Measurements from ENCODE around the gene ECHDC3.

Gene ECHDC3

GRCh38 chr10:11787374-11787773 lies 45.2 kb downstream of the ECHDC3 start:
- no peak for DNase-seq

GRCh38 chr10:11787846-11788245 lies 45.7 kb downstream of the ECHDC3 start:
- no peak for DNase-seq

GRCh38 chr10:11789306-11789705 lies 47.1 kb downstream of the ECHDC3 start:
- DNase-seq: no peak

- no peak for DNase-seq
Measured at GRCh38 chr10:11789956-11790355, 47.8 kb downstream of the ECHDC3 start.

GRCh38 chr10:11793762-11794479 lies 51.7 kb downstream of the ECHDC3 start:
- DNase-seq: no peak

- DNase-seq: no peak
Measured at GRCh38 chr10:11794566-11794965, 52.4 kb downstream of the ECHDC3 start.

GRCh38 chr10:11795101-11795920 lies 53.1 kb downstream of the ECHDC3 start:
- DNase-seq: no peak

GRCh38 chr10:11796474-11796873 lies 54.3 kb downstream of the ECHDC3 start:
- DNase-seq: no peak

GRCh38 chr10:11797281-11797680 lies 55.1 kb downstream of the ECHDC3 start:
- no peak for DNase-seq

GRCh38 chr10:11797847-11798633 lies 55.9 kb downstream of the ECHDC3 start:
- DNase-seq: no peak

- no peak for DNase-seq
Measured at GRCh38 chr10:11798845-11799735, 56.9 kb downstream of the ECHDC3 start.

GRCh38 chr10:11799736-11800080 lies 57.5 kb downstream of the ECHDC3 start:
- no peak for DNase-seq

GRCh38 chr10:11804336-11804735 lies 62.2 kb downstream of the ECHDC3 start:
- no peak for DNase-seq

- no peak for DNase-seq
Measured at GRCh38 chr10:11805792-11806191, 63.6 kb downstream of the ECHDC3 start.

GRCh38 chr10:11806706-11807105 lies 64.5 kb downstream of the ECHDC3 start:
- no peak for DNase-seq

- no peak for DNase-seq
Measured at GRCh38 chr10:11808808-11809207, 66.6 kb downstream of the ECHDC3 start.

- DNase-seq: no peak
Measured at GRCh38 chr10:11810313-11810766, 68.2 kb downstream of the ECHDC3 start.

- no peak for DNase-seq
Measured at GRCh38 chr10:11810973-11811372, 68.8 kb downstream of the ECHDC3 start.

GRCh38 chr10:11813177-11813576 lies 71.0 kb downstream of the ECHDC3 start:
- no peak for DNase-seq
